Uterus (tissue), 2 donors: ENCODE results near the gene KHDRBS1.

Experiments used
- POLR2A ChIP-seq, 2 donors: fragments of 450-650 bp; IDR thresholded peaks; one replicate each; pipeline ENCODE4 v1.6.1; 2016; ENCODE audit warnings: antibody characterized with exemption in 2 of 2, mild to moderate bottlenecking in 1 of 2, moderate library complexity in 1 of 2
- TF ChIP-seq, protein P1 (sequence below), 4 experiments: fragments of 200-600 bp in 2 of 4; fragments of 450-650 bp in 2 of 4; sonication (generic) in 2 of 4; IDR thresholded peaks; one replicate each; pipeline ENCODE4 v1.5.1; 2016 to 2019; ENCODE audit warnings: antibody characterized with exemption in 4 of 4, mild to moderate bottlenecking in 2 of 4, moderate library complexity in 1 of 4

DNA sequence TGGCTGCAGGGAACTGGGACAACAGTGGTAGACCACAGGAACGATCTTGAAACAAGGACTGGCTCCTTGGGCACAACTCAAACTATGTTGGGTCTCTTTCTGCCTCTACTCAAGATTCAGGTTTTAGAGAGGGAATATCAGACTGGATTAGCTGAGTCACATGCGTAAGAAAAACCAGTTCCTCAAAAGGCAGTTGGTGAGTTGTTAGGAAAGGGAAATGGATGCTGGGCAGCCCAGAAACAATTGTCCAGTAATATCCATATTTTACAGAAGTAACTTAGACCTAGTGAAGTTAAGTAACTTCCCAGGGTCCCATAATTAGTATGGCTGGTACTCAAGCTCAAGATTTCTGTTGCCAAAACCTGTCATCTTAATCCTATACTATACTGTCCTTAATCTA lies 32.1 kb downstream of the KHDRBS1 start:
- TF ChIP-seq, protein P1, sequence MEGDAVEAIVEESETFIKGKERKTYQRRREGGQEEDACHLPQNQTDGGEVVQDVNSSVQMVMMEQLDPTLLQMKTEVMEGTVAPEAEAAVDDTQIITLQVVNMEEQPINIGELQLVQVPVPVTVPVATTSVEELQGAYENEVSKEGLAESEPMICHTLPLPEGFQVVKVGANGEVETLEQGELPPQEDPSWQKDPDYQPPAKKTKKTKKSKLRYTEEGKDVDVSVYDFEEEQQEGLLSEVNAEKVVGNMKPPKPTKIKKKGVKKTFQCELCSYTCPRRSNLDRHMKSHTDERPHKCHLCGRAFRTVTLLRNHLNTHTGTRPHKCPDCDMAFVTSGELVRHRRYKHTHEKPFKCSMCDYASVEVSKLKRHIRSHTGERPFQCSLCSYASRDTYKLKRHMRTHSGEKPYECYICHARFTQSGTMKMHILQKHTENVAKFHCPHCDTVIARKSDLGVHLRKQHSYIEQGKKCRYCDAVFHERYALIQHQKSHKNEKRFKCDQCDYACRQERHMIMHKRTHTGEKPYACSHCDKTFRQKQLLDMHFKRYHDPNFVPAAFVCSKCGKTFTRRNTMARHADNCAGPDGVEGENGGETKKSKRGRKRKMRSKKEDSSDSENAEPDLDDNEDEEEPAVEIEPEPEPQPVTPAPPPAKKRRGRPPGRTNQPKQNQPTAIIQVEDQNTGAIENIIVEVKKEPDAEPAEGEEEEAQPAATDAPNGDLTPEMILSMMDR (IDR thresholded peaks at IDR 0.05), result no peak
- TF ChIP-seq POLR2A (IDR thresholded peaks at IDR 0.05), result no peak
